ENCODE results near the gene PLAC1.

The PLAC1 gene

GRCh38 chrX:134631426-134632346, 26.6 kb downstream of the PLAC1 start:
- DNase-seq (ENCODE audit: low read depth, low spot score) = no peak

DNA sequence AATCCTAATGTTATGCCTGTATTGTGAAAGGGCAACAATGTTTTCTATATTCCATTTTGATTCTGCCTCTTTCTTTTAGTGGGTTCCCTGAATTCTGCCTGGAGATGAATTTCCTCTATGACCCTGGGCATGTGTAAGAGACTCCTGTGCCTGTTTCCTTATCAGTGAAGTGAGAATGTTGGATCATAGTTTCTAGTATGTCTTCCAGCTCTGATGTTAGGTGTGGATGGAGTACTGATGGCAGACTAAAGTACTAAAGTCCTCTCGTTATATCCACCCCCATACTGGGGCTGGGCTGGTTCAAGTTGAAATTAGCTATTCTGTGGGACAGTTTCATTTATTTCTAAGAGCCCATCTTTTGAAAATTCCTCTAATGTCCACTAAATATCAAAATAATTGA, 29.6 kb downstream of the PLAC1 start:
- no peak for DNase-seq (ENCODE audit: low read depth, low spot score)

GRCh38 chrX:134626434-134626833, 31.8 kb downstream of the PLAC1 start:
- no peak for DNase-seq (ENCODE audit: low read depth, low spot score)

DNA sequence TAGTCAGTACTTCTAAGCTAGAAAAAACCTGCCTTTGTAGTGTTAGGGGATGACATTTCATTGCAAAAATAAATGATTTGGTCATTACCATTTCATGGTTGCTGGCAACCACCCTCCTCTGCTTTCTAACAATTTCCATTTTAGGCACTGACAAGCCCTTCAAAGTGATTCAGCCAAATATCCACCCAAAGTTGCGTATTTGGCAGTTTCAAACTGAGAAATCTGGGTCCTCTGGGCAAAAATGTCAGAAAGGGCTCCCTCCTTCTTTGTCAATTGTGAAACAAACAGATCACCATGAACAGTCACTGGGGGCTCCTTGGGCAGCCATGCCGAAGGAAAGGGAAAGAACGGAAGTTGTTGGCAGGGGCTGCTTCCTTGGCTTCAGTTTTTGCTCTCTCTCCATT, 33.0 kb downstream of the PLAC1 start:
- DNase-seq (ENCODE audit: low read depth, low spot score) = no peak

GRCh38 chrX:134624046-134624430, 34.2 kb downstream of the PLAC1 start:
- DNase-seq (ENCODE audit: low read depth, low spot score) = no peak

GRCh38 chrX:134623293-134624045, 34.8 kb downstream of the PLAC1 start:
- no peak for DNase-seq (ENCODE audit: low read depth, low spot score)

DNA sequence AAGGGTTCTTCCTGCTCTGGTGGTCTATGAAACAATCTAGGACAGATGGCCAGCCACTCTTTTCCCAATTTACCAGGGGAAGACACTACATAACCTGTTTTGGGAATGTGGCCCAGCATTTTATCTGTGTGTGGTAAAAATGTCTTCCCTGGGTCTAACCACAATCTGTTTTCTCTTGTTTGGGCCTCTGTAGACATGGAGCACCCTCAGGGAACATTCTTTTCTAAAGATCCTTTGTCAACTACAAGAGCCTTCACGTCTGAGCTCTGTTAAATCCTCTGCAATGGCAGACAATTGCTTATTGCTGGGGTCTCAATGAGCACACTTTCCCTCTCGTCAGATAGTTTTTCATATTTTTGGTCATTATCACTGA, 35.5 kb downstream of the PLAC1 start:
- no peak for DNase-seq (ENCODE audit: low read depth, low spot score)

- DNase-seq (ENCODE audit: low read depth, low spot score) = peak; percentile 15
Measured at GRCh38 chrX:134622056-134622812, 36.0 kb downstream of the PLAC1 start.

GRCh38 chrX:134619838-134620237, 38.4 kb downstream of the PLAC1 start:
- DNase-seq (ENCODE audit: low read depth, low spot score) = no peak

DNA sequence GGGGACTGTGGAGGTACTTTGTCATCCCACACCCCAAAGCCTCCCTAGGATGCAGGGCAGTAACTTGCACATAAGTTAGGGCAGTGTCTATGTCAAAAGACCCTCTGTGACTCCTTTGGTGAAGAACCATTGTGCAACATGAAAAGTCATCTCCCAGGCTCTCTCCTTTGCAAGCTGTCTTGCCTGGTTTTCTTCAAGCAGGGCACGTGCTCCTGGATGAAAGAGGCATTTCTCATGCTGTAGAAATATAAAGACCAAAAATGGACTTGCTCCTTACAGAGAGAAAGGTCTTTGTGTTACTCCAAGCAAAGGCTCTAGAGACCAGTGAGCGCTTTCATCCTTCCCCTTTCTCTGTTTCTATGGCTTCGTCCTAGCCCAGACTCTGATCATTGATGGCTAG, 44.9 kb downstream of the PLAC1 start:
- DNase-seq (ENCODE audit: low read depth, low spot score) = no peak

DNA sequence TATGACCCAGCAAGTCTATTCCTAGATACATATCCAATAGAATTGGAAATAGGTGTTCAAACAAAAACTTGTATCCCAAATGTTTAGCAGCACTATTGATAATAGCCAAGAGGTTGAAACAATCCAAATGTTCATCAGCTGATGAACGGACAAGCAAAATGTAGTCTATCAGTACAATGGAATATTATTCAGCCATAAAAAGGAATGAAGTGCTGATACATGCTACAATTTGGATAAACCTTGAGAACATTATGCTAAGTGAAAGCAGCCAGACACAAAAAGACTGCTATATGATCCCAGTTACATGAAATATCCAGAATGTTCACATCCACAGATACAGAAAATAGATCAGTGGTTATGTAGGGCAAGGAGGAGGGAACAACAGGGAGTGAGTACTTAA, 50.1 kb downstream of the PLAC1 start:
- DNase-seq (ENCODE audit: low read depth, low spot score) = no peak

DNA sequence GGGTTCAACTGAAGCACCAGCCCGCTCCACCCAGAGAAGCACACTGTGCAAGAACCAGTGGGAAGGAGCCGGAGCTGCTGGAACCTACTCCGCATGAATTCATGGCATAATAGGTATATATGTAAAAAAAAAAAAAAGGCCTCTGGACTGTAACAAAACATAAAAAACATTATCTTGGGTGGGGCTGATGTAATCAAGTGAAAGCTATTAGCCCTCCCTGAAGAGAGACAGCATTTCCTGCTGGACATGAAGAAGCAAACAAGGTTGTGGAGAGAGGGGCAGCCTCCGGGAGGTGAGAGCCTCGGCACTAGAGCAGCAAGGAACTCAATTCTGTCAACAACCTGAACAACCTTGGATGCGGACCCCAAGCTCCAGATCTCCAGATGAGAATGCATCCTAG, 50.7 kb downstream of the PLAC1 start:
- no peak for DNase-seq (ENCODE audit: low read depth, low spot score)

DNA sequence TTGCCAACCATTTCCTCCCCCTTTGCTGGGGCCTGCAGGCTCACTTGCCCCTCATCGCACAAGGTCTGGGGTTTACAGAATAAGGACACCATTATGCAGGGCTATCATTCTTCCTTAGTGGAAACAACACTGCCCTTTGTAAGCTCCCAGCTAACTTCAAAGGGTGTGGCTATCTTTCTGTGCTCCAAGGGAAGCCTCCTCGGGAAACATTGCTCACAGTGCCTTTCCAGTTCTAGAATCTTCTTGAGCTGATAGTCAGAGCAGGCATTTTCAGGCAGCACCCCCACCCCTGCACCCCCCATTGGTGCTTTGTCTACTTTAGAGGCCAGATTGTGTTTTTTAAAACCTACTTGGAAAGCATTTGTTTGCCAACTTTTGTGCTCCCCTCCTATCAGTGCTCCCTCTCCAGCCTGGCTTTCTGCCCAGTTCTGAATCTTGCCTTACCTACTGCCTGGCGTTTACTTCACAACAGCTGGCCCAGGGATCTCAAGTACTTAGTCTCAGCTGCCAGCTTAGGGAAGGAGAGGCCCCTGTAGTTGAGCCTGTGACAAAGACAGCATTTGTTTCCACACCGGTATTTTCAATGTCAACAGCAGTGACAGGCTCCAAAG, 53.5 kb downstream of the PLAC1 start:
- no peak for DNase-seq (ENCODE audit: low read depth, low spot score)

DNA sequence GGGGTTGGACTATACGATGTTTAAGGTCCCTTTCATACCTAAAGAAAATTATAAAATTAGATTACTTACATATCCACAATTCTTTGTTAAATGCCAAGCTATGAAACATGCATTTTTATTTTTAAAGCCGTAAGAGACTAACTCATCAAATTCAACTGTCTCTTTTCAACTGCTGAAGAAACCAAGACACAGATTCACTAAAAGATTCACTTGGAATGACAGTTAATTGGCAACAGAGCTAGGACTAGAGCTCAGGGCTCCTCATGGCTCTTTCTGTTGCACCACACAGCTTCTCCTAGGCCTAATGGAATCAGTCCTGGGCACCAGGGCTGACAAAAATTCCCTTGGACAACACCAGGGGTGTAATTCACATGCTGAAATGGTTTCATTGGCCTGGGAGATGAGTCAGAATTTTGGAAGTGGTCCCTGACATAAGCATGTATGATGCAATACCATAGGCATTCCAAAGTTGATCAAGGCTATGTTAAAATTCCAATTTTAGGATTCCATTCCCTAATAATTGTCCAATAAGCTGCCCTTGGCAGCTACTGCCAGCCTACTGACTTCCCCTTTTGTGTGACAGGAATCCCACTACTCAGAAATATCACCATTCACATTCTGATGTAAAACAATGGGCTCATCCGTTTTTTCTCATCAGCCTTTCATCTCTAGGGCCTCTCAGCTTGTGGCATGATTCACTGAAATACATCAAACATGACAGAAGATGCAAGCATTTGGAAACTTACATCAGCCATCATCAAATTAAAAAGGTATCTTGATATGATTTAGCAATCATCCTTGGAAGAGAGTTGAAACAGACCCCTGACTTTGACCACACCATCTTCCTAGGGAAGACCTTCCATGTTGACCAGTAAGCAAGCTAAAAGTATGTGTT, 54.2 kb downstream of the PLAC1 start:
- DNase-seq (ENCODE audit: low read depth, low spot score) = no peak

DNA sequence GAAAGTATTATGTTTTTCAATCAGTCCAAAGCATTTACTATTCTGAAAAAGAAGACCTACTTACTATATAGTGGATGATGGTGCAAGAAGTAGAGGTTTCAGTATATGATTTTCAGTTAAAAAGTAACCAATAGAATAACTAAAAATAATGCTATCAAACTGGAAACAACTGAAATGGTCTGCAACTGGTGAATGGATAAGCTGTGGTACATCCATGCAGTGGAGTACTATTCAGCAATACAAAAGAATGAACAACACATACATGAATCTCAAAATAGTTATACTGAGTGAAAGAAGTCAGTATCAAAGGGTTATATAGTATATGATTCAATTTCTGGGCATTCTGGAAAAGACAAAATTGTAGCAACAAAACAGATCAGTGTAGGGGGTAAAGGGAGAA, 55.9 kb downstream of the PLAC1 start:
- DNase-seq (ENCODE audit: low read depth, low spot score) = no peak

DNA sequence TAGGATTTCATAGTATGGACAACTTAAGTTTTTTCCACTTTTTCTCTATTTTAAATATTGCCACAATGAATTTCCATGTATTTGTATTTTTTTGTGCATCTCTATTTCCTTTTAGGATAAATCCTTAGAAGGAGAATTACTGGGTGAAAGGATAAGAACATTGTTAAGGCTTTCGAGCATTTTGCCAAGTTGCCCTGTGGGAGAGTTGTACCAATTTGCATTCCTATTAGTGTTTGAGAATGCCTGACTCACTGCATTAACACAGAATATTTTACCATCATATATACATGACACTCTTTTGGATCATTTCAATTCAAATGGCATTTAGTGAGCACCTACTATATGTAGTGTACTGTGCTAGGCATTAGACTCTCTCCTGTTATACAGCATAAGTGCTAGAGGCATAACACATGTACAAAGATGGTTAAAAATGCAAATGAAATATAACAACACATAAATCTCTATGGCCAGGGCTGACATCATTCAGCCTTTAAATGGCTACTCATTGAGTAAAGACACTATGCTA, 57.0 kb downstream of the PLAC1 start:
- DNase-seq (ENCODE audit: low read depth, low spot score) = no peak

GRCh38 chrX:134600714-134601113, 57.6 kb downstream of the PLAC1 start:
- DNase-seq (ENCODE audit: low read depth, low spot score) = no peak

DNA sequence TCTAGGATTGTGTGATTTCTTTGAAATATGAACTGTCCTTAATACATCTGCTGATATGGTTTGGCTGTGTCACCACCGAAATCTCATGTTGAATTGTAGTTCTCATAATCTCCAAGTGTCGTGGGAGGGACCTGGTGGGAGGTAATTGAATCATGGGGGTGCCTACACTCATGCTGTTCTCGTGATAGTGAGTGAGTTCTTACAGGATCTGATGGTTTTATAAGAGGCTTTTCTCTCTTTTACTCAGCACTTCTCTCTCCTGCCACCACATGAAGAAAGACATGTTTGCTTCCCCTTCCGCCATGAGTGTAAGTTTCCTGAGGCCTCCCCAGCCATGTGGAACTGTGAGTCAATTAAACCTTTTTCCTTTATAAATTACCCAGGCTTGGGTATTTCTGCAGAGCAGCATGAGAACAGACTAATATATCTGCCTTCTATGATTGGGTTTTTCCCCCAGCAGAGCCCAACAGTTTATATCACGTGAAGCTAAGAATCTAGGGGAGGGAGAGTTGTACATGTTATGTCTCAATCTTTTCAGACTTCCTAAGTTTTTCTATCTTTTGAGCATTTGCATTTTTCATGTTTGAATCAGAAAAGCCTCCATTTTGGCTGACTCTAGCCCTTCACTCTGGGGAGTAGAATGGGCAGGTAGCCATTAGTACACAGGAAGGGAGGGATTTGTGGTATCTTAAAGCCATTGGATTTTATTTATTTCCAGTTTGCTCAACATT, 58.9 kb downstream of the PLAC1 start:
- DNase-seq (ENCODE audit: low read depth, low spot score) = no peak

DNA sequence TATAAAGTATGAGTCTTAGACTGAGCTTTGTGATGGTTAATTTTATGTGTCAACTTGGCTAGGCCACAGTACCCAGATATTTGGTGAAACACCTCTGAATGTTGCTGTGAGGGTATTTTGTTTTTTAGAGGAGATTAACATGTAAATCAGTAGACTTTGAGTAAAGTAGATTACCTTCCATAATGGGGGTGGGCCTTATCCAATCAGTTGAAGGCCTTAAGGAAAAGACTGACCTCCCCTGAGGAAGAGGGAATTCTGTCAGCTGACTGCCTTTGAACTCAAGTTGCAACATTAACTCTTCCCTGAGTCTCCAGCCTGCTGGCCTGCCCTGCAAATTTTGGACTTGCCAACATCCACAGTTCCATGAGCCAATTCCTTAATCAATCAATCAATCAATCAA, 66.0 kb downstream of the PLAC1 start:
- no peak for DNase-seq (ENCODE audit: low read depth, low spot score)

- no peak for DNase-seq (ENCODE audit: low read depth, low spot score)
Measured at GRCh38 chrX:134591502-134591901, 66.8 kb downstream of the PLAC1 start.

All from brain pericyte (primary cell).